Measurements from ENCODE around the gene USP3.

DNA sequence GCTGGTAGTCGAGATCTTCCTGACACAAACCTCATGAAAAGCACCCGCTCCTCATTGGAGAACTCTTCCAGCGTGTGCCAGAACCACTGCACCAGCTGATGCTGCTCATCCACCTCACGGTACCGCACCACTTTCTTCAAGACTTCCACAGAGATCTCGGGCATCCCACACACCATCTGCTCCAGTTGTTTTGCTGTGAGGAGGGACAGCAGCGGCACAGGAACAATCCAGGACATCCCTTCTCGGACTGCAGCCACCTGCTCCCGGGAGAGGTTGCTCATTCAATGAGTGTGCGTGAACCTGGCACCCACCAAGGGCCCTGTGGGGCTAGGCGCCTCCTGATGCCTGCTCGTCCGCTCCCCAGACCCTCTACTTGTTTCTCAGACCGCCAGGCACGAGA is 107.9 kb downstream of the USP3 start:
- TF ChIP-seq CTCF (IDR thresholded peaks at IDR 0.05; ENCODE audit: extremely low read depth in 1 of 2, insufficient read depth in 1 of 2, low read depth in 1 of 2, low read length in 2 of 2) = no peak
- TF ChIP-seq POLR2AphosphoS5 (IDR thresholded peaks at IDR 0.05; ENCODE audit: insufficient read depth, low read depth, low read length) = no peak
- no peak for TF ChIP-seq POLR2A (IDR thresholded peaks at IDR 0.05; ENCODE audit: low read depth, low read length)
- TF ChIP-seq JUN (IDR thresholded peaks at IDR 0.05; ENCODE audit: borderline replicate concordance, insufficient read depth, insufficient read length, low read depth) = no peak
- TF ChIP-seq, protein P1, sequence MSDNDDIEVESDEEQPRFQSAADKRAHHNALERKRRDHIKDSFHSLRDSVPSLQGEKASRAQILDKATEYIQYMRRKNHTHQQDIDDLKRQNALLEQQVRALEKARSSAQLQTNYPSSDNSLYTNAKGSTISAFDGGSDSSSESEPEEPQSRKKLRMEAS (IDR thresholded peaks at IDR 0.05; ENCODE audit: insufficient read depth, insufficient read length) = no peak
- no peak for TF ChIP-seq EZH2 (IDR thresholded peaks at IDR 0.05; ENCODE audit: borderline replicate concordance, low read depth, low read length, severe bottlenecking)
- TF ChIP-seq FOS (IDR thresholded peaks at IDR 0.05; ENCODE audit: borderline replicate concordance, insufficient read depth, low read length) = no peak
- no peak for TF ChIP-seq MYC (IDR thresholded peaks at IDR 0.05; ENCODE audit: low read depth, low read length)
- TF ChIP-seq GATA2 (IDR thresholded peaks at IDR 0.05; ENCODE audit: insufficient read depth, insufficient read length, low read depth, low read length) = no peak

Measured in endothelial cell of umbilical vein (primary cell).